ENCODE data around the gene TTBK1. TPM values are rescaled to one million over a fixed set of nuclear protein-coding genes. Genes with fewer than 3 reads are reported as not detected.
"Not testable (repeated sequence)": the region's sequence is repeated elsewhere in the genome, so short reads cannot be mapped to it uniquely, and the experiment has no call there.

Gene TTBK1
- total and polyA plus RNA-seq, 7 donors: under 0.01 to 0.55 (median 0.25) TPM; not detected in 1

DNA sequence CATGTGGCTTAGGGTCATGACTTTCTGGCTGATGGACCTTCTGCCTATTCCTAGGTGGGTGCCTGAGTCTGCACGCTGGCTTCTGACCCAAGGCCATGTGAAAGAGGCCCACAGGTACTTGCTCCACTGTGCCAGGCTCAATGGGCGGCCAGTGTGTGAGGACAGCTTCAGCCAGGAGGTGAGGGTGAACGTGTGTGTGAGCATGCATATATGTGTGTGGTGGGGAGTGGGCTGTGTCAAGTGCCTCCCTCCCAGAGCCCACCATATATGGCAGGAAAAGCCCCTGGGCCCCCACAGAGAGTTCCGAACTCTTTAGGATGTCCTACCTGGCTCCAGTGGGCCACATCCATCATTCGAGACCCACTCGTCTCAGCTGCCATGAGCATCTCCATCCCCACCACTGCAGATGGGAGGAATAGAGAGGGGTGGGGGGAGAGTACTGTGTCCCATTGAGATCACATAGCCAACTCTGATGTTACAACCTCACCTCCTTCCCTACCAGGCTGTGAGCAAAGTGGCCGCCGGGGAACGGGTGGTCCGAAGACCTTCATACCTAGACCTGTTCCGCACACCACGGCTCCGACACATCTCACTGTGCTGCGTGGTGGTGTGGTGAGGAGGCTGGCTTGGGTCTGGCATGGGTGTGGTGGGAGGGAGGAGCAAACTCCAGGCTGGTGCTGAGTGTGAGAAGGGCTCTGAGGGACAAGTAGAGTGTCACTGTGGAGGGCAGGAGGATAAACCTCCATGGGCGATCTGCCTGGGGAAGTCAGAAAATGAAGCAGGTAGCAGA, 58.0 kb downstream of the TTBK1 start:
- H3K27me3 ChIP-seq: peaks cover 0 to 21% (median 5%) of the 10 kb centered on the region in 3 donors
- no peak overlapping the region for H3K27ac ChIP-seq
- H3K36me3 ChIP-seq: no peaks in the 10 kb centered on the region
- no peak for DNase-seq
- no peak overlapping the region for H3K4me3 ChIP-seq
- 87 to 91% methylated on average over 15 of the region's 15 CpGs for WGBS, 2 donors
- no peaks in the 10 kb centered on the region for H3K9me3 ChIP-seq
- intact Hi-C loops (cut with DNase I): no loop called here
- TF ChIP-seq CTCF (IDR thresholded peaks at IDR 0.05) (no peak), POLR2A (IDR thresholded peaks at IDR 0.05) (no peak), POLR2AphosphoS5 (IDR thresholded peaks at IDR 0.05) (no peak), EP300 (IDR thresholded peaks at IDR 0.05) (no peak)
- no peaks in the 10 kb centered on the region for H3K4me1 ChIP-seq

DNA sequence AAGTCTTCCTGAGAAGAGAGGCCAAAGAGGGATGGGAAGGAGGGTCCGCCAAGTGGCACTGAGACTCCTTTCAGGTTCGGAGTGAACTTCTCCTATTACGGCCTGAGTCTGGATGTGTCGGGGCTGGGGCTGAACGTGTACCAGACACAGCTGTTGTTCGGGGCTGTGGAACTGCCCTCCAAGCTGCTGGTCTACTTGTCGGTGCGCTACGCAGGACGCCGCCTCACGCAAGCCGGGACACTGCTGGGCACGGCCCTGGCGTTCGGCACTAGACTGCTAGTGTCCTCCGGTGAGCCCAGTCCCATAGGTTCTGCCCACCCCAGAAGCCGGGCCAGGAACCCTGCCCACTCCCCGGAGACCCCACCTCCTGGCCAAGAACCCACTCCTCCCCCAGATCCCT, 58.8 kb downstream of the TTBK1 start:
- no peak for DNase-seq
- intact Hi-C loops (cut with DNase I): no loop called here
- no peaks in the 10 kb centered on the region for H3K9me3 ChIP-seq
- TF ChIP-seq POLR2A (IDR thresholded peaks at IDR 0.05): no peak
- no peak overlapping the region for H3K27ac ChIP-seq
- WGBS, 2 donors: 87 to 92% methylated on average over 19 of the region's 19 CpGs
- peaks cover 0 to 25% (median 5%) of the 10 kb centered on the region in 3 donors for H3K27me3 ChIP-seq
- no peak overlapping the region for H3K4me3 ChIP-seq
- no peaks in the 10 kb centered on the region for H3K4me1 ChIP-seq
- H3K36me3 ChIP-seq: no peaks in the 10 kb centered on the region

- DNase-seq; H3K27ac ChIP-seq; H3K4me3 ChIP-seq; H3K4me1 ChIP-seq; H3K36me3 ChIP-seq; H3K9me3 ChIP-seq; intact Hi-C loops (cut with DNase I): not testable (repeated sequence)
- peaks cover 0 to 34% (median 5%) of the 10 kb centered on the region in 3 donors for H3K27me3 ChIP-seq
- 87 to 91% methylated on average over 11 of the region's 11 CpGs for WGBS, 2 donors
Measured at GRCh38 chr6:43303006-43303405, 59.7 kb downstream of the TTBK1 start.

DNA sequence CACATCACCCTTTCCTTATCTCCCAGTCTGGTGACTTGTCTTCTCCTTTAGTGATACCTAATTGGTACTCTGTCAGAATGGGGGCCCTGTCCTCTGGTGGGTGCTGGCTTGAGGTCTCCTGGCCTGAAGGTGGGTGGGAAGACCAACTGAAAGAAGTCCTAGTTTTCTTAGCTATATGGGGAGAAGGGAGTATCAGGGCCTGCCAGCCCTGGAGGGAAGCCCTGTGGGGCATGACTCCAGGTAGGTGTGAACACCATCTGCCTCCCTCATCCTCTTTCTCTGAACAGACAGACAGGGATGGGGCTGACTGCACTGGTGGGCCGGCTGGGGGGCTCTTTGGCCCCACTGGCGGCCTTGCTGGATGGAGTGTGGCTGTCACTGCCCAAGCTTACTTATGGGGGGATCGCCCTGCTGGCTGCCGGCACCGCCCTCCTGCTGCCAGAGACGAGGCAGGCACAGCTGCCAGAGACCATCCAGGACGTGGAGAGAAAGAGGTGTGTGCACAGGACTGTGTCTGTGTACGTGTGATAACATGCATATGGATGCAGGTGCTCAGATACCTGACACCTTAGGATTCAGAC, 60.6 kb downstream of the TTBK1 start:
- H3K27ac ChIP-seq: no peak overlapping the region
- H3K4me3 ChIP-seq: no peak overlapping the region
- TF ChIP-seq POLR2AphosphoS5 (IDR thresholded peaks at IDR 0.05): no peak
- no peaks in the 10 kb centered on the region for H3K9me3 ChIP-seq
- H3K4me1 ChIP-seq: peaks cover 0 to 11% (median 5%) of the 10 kb centered on the region in 4 donors
- intact Hi-C loops (cut with DNase I): no loop called here
- 83 to 86% methylated on average over 8 of the region's 8 CpGs for WGBS, 2 donors
- H3K27me3 ChIP-seq: peaks cover 0 to 40% (median 0%) of the 10 kb centered on the region in 3 donors
- no peaks in the 10 kb centered on the region for H3K36me3 ChIP-seq
- DNase-seq: no peak

- WGBS, 2 donors: 73 to 88% methylated on average over 3 of the region's 3 CpGs
- H3K4me1 ChIP-seq: peaks cover 0 to 13% (median 8%) of the 10 kb centered on the region in 4 donors
- no peaks in the 10 kb centered on the region for H3K9me3 ChIP-seq
- no peak overlapping the region for H3K27ac ChIP-seq
- no peak for TF ChIP-seq POLR2A (IDR thresholded peaks at IDR 0.05)
- no peak for TF ChIP-seq EP300 (IDR thresholded peaks at IDR 0.05)
- TF ChIP-seq CTCF (IDR thresholded peaks at IDR 0.05): no peak
- no peak for TF ChIP-seq POLR2AphosphoS5 (IDR thresholded peaks at IDR 0.05)
- peaks cover 0 to 39% (median 0%) of the 10 kb centered on the region in 3 donors for H3K27me3 ChIP-seq
- no peak overlapping the region for H3K4me3 ChIP-seq
- intact Hi-C loops (cut with DNase I): no loop called here
- DNase-seq: no peak
- H3K36me3 ChIP-seq: no peaks in the 10 kb centered on the region
Measured at GRCh38 chr6:43304361-43304760, 61.1 kb downstream of the TTBK1 start.

- no peaks in the 10 kb centered on the region for H3K36me3 ChIP-seq
- peaks cover 0 to 34% (median 0%) of the 10 kb centered on the region in 3 donors for H3K27me3 ChIP-seq
- intact Hi-C loops (cut with DNase I): no loop called here
- H3K27ac ChIP-seq: no peak overlapping the region
- TF ChIP-seq CTCF (IDR thresholded peaks at IDR 0.05) (no peak), POLR2AphosphoS5 (IDR thresholded peaks at IDR 0.05) (no peak), EP300 (IDR thresholded peaks at IDR 0.05) (no peak), POLR2A (IDR thresholded peaks at IDR 0.05) (no peak)
- WGBS, 2 donors: 88 to 93% methylated on average over 2 of the region's 2 CpGs
- DNase-seq: no peak
- H3K4me3 ChIP-seq: no peak overlapping the region
- no peaks in the 10 kb centered on the region for H3K9me3 ChIP-seq
- peaks cover 0 to 13% (median 8%) of the 10 kb centered on the region in 4 donors for H3K4me1 ChIP-seq
Measured at GRCh38 chr6:43304882-43305281, 61.6 kb downstream of the TTBK1 start.
